Measurements from ENCODE around the gene DOK4.

- no peak for TF ChIP-seq CTCF (IDR thresholded peaks at IDR 0.05)
- TF ChIP-seq POLR2A (IDR thresholded peaks at IDR 0.05) = no peak
Measured at GRCh38 chr16:57434003-57434402, 52.3 kb downstream of the DOK4 start.

All from heart left ventricle (tissue), 13 donors.